SKM-1 (cell line): ENCODE measurements around the gene AOAH.
A peak's percentile ranks its signal among the peaks of the same experiment; 100 is the strongest.
"Not testable (repeated sequence)": the region's sequence is repeated elsewhere in the genome, so short reads cannot be mapped to it uniquely, and the experiment has no call there.

Experiments
- DNase-seq: peaks from one replicate; lab custom pipeline; 2025; ENCODE audit not compliant: unreplicated experiment; lab: John Stamatoyannopoulos, UW

AOAH gene

DNA sequence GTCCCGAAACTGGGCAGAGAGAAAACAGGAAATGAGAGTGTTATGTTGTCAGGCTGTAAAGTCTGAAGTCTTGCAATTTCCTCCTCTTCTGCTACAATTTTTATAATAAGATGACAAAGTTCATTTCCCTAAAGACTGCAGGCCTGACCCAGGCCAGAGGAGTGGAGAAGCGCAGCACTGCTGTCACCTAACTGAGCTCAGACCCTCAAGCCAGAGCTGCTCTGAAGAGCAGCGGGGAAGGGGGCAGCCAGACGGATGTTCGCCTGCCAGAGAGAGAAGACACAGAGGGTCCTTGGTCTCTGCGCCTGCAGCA, 12.6 kb upstream of the AOAH start:
- DNase-seq, result peak; percentile 70

DNA sequence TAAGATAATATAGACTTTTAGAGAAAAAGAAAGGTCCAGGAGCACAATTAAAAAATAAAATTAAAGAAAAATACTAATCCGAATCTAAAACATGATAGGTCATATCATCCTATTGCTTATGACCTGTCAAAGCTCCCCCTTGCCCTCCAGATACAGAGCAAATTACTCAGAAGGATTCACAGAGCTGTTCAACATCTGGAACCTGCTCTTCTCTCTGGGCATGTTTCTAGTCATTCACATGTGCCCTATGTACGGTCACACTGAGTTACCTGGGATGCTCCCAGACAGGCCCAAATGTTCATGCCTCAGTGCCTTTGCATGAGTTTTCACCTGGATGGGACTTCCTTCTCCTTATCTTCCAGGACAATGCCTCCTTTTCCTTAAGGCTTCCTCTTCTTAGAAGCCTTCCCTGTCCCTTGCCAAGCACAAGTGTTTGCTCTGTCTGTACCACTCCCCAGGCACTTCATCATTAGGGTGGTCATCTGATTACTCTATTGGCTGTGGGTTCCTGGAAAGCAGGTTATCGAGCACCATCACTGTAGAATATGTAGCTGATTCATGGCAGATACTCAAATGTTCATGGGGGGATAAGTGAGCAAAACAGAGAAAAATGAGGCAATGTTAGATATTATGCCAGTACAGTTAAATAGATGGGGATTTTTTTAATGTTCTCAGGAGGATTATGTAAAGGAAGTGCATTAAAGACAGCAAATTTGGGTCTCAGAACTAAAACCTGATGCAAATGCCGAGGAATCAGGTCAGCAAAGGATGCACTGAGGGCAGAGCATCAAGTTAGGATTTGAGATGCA, 12.0 kb upstream of the AOAH start:
- DNase-seq, result no peak

GRCh38 chr7:36735172-36735571, 10.9 kb upstream of the AOAH start:
- no peak for DNase-seq

- no peak for DNase-seq
These were observed 10.4 kb upstream of the AOAH start for GRCh38 chr7:36734731-36735130.

GRCh38 chr7:36733411-36733810, 9.1 kb upstream of the AOAH start:
- no peak for DNase-seq

DNA sequence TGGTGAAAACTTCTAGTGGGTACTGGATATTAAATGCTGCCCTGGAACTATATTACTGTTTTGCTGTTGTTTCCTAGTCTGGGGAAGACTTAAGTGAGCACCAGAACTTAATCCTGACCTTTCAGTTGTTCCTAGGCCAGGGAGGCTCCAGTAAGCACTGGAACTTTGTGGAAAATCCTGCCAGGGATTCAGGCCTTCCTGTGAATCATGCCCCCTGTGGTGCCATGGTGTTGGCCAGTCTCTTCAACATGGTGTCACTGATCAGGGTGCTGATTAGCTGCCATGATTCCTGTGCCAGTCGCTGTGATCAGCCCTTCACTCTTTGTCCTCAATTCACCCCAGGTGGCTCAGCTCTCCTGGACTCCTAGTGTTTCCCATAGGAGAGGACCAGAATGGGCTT, 8.5 kb upstream of the AOAH start:
- no peak for DNase-seq

- no peak for DNase-seq
These were observed 5.8 kb upstream of the AOAH start for GRCh38 chr7:36730046-36730445.

DNA sequence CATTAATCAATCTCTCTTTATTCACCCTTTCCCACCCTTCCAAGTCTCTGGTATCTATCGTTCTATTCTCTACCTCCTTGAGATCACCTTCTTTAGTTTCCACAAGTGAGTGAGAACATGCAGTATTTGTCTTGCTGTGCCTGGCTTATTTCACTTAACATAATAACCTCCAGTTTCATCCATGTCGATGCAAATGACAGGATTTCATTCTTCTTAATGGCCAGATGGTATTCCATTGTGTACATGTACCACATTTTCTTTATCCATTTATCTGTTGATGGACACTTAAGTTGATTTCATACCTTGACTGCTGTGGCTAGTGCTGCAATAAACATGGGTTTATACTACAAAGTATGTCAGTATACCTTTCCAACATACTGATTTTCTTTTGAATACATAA, 3.8 kb upstream of the AOAH start:
- DNase-seq, result no peak

DNA sequence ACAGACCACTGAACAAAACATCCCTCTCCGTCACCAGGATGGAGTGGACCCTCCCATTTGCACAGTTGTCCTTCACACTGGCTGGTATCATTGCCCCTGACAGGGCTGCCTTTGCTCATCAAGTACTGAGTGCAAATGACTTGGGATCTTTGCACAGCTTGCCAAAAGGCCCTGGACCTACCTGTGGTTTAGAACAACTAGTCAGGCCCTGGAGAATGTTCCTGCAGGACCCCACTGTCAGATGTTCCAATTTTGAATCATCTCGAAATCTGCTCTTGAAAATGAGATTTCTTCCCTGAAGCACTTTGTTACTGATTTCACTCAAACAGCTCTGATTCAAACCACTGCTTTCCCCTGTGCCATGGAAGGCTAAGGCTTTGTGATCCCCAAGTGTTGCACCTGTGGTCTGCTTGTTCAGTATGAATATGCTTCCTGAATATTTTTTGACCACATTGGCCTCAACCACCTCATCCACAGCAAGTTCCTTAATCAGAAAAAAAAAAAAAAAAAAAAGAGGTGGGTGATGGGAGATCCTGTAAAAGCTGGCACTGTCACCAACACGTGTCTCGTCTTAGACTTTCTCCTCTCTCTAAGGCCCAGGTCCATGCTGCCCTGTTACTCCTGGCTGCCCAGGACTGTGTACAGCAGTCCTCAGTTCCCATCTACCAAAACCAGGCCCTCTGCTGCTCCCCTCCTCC, 2.7 kb upstream of the AOAH start:
- no peak for DNase-seq

DNA sequence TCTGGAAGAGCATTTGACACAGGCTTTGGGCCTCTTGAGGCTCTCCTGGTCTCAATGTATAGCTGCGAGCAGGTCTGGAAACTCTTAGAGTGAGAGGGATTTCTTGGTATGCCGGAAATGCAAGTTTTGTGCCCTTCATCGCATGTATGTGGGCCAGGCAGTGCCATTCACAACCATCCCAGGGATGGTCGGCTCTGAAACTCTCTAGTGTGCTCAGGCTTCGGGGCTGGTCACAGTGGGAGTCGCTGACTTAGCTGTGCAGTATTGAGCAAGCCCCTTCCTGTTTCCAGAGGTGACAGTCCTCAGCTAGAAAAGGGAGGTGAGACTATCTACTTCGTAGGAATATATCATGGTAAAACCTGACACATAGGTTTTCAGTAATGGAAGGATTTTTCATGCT, 2.0 kb upstream of the AOAH start:
- no peak for DNase-seq

GRCh38 chr7:36724996-36725395, 702 bp upstream of the AOAH start:
- DNase-seq, result no peak

DNA sequence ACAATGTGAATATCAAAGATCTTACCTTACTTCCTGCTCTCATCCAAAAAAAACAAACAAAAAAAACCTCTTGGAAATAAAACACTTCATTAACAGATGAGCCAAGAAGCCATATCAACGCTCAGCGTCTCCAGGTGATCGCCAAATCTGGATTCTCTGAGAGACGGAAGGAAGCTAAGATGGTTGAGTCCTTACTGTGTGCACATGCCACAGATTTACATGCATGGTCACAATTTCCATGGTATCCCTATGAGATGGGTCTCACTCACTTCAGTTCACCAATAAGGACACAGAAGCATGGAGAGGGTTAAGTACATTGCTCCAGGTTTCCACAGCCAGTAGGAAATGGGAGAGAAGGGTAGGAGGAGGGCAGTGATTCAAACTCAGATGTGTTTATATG, 1.0 kb downstream of the AOAH start:
- DNase-seq, result no peak

GRCh38 chr7:36719083-36719632, 5.1 kb downstream of the AOAH start:
- no peak for DNase-seq

- DNase-seq, result no peak
These were observed 6.7 kb downstream of the AOAH start for GRCh38 chr7:36717586-36717985.

- not testable (repeated sequence) for DNase-seq
These were observed 7.5 kb downstream of the AOAH start for GRCh38 chr7:36716802-36717201.

GRCh38 chr7:36712015-36712414, 12.3 kb downstream of the AOAH start:
- DNase-seq, result no peak

DNA sequence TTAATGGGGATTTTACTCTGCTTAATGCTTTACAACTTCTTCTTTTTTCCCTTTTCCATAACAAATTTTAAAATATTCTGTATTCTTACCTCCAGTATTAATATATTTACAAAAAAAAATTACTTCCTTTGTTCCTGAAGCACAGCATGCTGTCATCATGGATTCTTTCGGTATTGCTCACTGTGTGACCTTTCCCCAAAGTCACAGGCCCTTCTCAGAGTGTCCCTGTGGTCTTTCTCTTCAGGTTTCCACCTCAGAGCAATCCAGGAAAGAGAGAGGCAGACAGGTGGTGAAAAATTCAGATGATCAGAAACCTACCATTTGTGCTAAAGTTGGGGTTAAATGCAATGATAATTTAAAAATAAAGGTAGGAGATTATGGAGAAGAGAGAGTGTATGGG, 13.0 kb downstream of the AOAH start:
- no peak for DNase-seq

- DNase-seq, result no peak
These were observed 14.0 kb downstream of the AOAH start for GRCh38 chr7:36710186-36710791.

GRCh38 chr7:36708767-36709166, 15.5 kb downstream of the AOAH start:
- no peak for DNase-seq

GRCh38 chr7:36707898-36708297, 16.4 kb downstream of the AOAH start:
- DNase-seq, result no peak

- no peak for DNase-seq
These were observed 16.8 kb downstream of the AOAH start for GRCh38 chr7:36707465-36707864.

DNA sequence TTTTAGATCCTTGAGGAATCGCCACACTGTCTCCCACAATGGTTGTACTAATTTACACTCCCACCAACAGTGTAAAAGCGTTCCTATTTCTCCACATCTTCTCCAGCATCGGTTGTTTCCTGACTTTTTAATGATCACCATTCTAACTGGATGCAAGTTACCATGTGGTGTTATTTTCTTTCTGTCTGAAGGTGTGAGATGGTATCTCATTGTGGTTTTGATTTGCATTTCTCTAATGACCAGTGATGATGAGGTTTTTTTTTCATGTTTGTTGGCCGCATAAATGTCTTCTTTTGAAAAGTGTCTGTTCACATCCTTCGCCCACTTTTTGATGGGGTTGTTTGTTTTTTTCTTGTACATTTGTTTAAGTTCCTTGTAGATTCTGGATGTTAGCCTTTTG, 20.4 kb downstream of the AOAH start:
- DNase-seq, result not testable (repeated sequence)
